Measurements from ENCODE around the gene KLHL25. TPM values are rescaled to one million over a fixed set of nuclear protein-coding genes. Genes with fewer than 3 reads are reported as not detected.

Gene KLHL25
- polyA plus RNA-seq, 1 experiment = 4.5 TPM

DNA sequence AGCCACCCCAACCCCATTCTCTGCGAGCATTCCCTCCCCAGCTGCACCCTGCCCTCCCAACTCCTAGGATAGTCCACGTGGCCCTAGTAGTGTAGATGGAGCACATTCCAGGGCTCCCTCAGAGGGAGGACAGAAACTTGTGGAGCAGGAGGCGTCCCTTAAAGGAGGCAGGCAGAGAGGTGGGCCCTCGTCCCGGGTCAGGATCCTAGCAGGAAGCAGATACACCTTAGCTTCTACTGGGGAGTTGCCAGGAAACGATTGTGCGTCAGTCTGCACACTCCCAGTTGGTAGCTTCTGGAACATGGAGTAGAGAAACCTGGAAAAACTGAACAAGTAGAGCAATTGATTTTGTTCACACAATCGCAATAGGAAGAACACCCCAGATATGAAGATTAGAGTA lies 43.9 kb upstream of the KLHL25 start:
- no peak overlapping the region for H3K4me3 ChIP-seq (ENCODE audit: low read depth, low read length)
- H3K36me3 ChIP-seq (ENCODE audit: control insufficient read depth, insufficient read depth, low read length) = no peaks in the 10 kb centered on the region
- TF ChIP-seq, protein P1, sequence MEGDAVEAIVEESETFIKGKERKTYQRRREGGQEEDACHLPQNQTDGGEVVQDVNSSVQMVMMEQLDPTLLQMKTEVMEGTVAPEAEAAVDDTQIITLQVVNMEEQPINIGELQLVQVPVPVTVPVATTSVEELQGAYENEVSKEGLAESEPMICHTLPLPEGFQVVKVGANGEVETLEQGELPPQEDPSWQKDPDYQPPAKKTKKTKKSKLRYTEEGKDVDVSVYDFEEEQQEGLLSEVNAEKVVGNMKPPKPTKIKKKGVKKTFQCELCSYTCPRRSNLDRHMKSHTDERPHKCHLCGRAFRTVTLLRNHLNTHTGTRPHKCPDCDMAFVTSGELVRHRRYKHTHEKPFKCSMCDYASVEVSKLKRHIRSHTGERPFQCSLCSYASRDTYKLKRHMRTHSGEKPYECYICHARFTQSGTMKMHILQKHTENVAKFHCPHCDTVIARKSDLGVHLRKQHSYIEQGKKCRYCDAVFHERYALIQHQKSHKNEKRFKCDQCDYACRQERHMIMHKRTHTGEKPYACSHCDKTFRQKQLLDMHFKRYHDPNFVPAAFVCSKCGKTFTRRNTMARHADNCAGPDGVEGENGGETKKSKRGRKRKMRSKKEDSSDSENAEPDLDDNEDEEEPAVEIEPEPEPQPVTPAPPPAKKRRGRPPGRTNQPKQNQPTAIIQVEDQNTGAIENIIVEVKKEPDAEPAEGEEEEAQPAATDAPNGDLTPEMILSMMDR (IDR thresholded peaks at IDR 0.05; ENCODE audit: insufficient read depth, low read depth, low read length) = no peak
- ChIA-PET CTCF (interaction anchor here (0.6 to 6.2 kb wide), 3 partner anchors 10 to 108 kb away, joined by 3 to 49 read pairs (median 3); no protein-coding TSS in a partner anchor), POLR2A (no interaction called here)
- H3K27me3 ChIP-seq (ENCODE audit: control insufficient read depth, insufficient read depth, low read length) = no peaks in the 10 kb centered on the region; the same call in none of the 2 replicates
- DNase-seq (ENCODE audit: low read depth) = no peak

DNA sequence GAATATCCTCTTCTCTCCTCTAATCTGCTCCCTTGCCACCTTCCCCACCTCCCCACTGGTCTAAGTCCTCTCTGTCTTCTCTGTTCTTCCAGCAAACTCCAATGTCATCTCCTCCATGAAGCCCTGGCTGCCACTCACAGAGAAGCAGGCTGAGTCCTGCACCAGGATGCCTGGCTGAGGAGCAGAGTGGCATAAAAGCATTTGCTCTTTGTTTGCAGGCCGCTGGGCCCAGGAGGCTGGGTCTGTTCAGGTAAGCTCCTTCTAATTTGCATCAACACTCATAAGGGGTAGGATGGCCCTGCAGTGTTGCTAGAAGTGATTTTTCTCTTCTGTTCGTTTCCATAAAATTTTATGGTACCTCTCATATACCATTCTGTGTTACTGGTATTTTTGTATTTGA lies 43.2 kb upstream of the KLHL25 start:
- no peak overlapping the region for H3K4me3 ChIP-seq (ENCODE audit: low read depth, low read length)
- H3K27me3 ChIP-seq (ENCODE audit: control insufficient read depth, insufficient read depth, low read length) = no peaks in the 10 kb centered on the region; the same call in 1 of the 2 replicates
- ChIA-PET CTCF (interaction anchor here (0.6 to 6.2 kb wide), 3 partner anchors 9 to 108 kb away, joined by 3 to 49 read pairs (median 3); no protein-coding TSS in a partner anchor), POLR2A (no interaction called here)
- DNase-seq (ENCODE audit: low read depth) = no peak
- H3K36me3 ChIP-seq (ENCODE audit: control insufficient read depth, insufficient read depth, low read length) = no peaks in the 10 kb centered on the region
- TF ChIP-seq, protein P1 (IDR thresholded peaks at IDR 0.05; ENCODE audit: insufficient read depth, low read depth, low read length) = no peak

DNA sequence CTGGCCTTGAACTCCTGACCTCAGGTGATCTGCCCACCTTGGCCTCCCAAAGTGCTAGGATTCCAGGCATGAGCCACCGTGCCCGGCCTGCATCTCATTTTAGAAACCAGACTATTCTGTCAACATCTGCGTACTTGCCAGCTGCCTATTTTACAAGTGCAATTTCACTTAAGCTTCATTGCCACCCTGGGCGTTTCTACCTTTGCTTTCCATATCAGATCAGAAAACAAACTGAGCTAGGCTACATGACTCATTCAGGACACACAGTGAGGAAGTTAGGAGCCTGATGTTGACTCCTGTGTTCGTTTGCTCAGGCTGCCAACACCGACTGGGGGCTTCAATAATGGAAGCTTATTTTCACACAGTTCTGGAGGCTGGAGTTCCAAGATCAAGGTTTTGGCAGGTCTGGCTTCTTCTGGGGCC lies 42.3 kb upstream of the KLHL25 start:
- H3K36me3 ChIP-seq (ENCODE audit: control insufficient read depth, insufficient read depth, low read length) = no peaks in the 10 kb centered on the region
- POLR2A ChIA-PET = no interaction called here
- no peak overlapping the region for H3K4me3 ChIP-seq (ENCODE audit: low read depth, low read length)
- CTCF ChIA-PET = interaction anchor here (0.7 kb wide), 1 partner anchor 540 kb away, joined by 3 read pairs; no protein-coding TSS in a partner anchor
- H3K27me3 ChIP-seq (ENCODE audit: control insufficient read depth, insufficient read depth, low read length) = peaks cover 4% of the 10 kb centered on the region; the same call in 1 of the 2 replicates
- TF ChIP-seq, protein P1 (IDR thresholded peaks at IDR 0.05; ENCODE audit: insufficient read depth, low read depth, low read length) = no peak
- DNase-seq (ENCODE audit: low read depth) = no peak

DNA sequence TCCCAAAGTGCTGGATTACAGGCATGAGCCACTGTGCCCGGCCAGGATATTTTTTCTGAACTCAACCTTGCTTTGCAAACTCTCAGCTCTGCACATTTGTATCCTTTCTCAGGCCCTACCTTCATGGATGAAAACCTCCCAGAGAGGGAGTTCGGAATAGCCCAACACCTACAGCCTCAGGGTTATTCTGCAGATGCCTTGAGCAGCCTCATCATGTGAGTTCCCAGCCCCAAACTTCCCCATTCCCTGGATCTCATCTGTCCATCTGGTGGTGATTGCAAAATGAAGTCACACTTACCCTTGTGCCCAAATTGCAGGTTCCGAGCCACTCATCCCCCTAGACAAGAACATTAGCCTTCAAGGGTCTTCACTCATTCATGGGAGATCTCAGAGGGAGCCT lies 39.9 kb upstream of the KLHL25 start:
- TF ChIP-seq, protein P1 (IDR thresholded peaks at IDR 0.05; ENCODE audit: insufficient read depth, low read depth, low read length) = no peak
- no peaks in the 10 kb centered on the region for H3K36me3 ChIP-seq (ENCODE audit: control insufficient read depth, insufficient read depth, low read length)
- DNase-seq (ENCODE audit: low read depth) = no peak
- H3K27me3 ChIP-seq (ENCODE audit: control insufficient read depth, insufficient read depth, low read length) = peaks cover 4% of the 10 kb centered on the region; the same call in 1 of the 2 replicates
- CTCF ChIA-PET = no interaction called here
- H3K4me3 ChIP-seq (ENCODE audit: low read depth, low read length) = no peak overlapping the region
- POLR2A ChIA-PET = no interaction called here

DNA sequence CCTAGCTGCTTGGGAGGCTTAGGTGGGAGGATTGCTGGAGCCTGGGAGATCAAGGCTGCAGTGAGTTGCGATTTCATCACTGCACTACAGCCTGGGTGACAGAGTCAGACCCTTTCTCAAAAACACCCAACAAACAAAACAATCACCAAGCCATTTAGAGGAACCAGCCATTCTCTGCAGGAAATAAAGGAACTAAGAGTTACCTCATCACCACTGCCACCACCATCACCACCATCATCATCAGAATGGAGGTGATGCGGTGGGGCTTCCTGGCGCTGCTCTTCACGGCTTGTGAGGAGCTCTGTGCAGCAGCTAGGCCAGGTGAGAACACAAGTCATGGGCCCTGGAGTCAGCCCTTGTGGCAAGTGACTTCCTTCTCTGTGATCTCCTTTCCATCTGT lies 37.7 kb upstream of the KLHL25 start:
- ChIA-PET CTCF (interaction anchor here (0.6 to 4.6 kb wide), 12 partner anchors 10 to 536 kb away, joined by 3 to 26 read pairs (median 4); no protein-coding TSS in a partner anchor), POLR2A (no interaction called here)
- Histone ChIP-seq H3K27me3 (ENCODE audit: control insufficient read depth, insufficient read depth, low read length) (peaks cover 4% of the 10 kb centered on the region; the same call in 1 of the 2 replicates), H3K36me3 (ENCODE audit: control insufficient read depth, insufficient read depth, low read length) (no peaks in the 10 kb centered on the region), H3K4me3 (ENCODE audit: low read depth, low read length) (no peak overlapping the region)
- no peak for DNase-seq (ENCODE audit: low read depth)
- TF ChIP-seq, protein P1 (IDR thresholded peaks at IDR 0.05; ENCODE audit: insufficient read depth, low read depth, low read length) = no peak
